Motor neuron (in vitro differentiated cells): ENCODE data around the gene SPAG4. TPM values are rescaled to one million over a fixed set of nuclear protein-coding genes. Genes with fewer than 3 reads are reported as not detected.

Experiments used
- ATAC-seq, 8 experiments: fragments of 200-7000 bp; cut with Tn5 transposase; replicated peaks in 6 of 8; 2 replicates each; pipeline ENCODE4 v1.8.0; 2021; ENCODE audit warnings: mild to moderate bottlenecking in 8 of 8, moderate library complexity in 8 of 8
- H3K27ac ChIP-seq, 2 donors: fragments of 250-450 bp; sonication (Bioruptor Pico); 2 replicates each; pipeline ENCODE4 v1.9.0; 2021; ENCODE audit warnings: antibody characterized with exemption in 2 of 2, mild to moderate bottlenecking in 2 of 2, moderate library complexity in 1 of 2
- H3K4me1 ChIP-seq, 2 donors: fragments of 250-450 bp; sonication (Bioruptor Pico); replicated peaks in 1 of 2; 2 replicates each; pipeline ENCODE4 v1.6.1; 2021; ENCODE audit warnings: antibody characterized with exemption in 2 of 2, mild to moderate bottlenecking in 2 of 2, moderate library complexity in 1 of 2
- H3K4me3 ChIP-seq, 5 donors: fragments of 250-450 bp; sonication (Bioruptor Pico); 2 replicates each; pipeline ENCODE4 v1.9.0; 2021; ENCODE audit warnings: antibody characterized with exemption in 5 of 5, mild to moderate bottlenecking in 5 of 5, moderate library complexity in 4 of 5
- WGBS, 10 experiments: fragments of 450-650 bp; shearing (Covaris generic); methylation state at CpG; one replicate each; pipeline ENCODE4 v1.0.0; 2022; 5-methylcytosine and 5-hydroxymethylcytosine counted together
- in situ Hi-C, 9 experiments: fragments of 400-800 bp; cut with MboI; loops; one replicate each; pipeline ENCODE4 v1.15.0; 2021; ENCODE audit warnings: low sequenced_read_pairs in 9 of 9, low pct_unique_long_range_greater_than_20kb in 2 of 9; ENCODE audit not compliant: unreplicated experiment in 9 of 9
- total RNA-seq, 8 experiments: library from RNA; unstranded; fragments of 300-600 nt; gene quantifications; 2 replicates each; pipeline versions ENCODE4 v1.2.3 to v1.2.4, GENCODE V29; 2022

SPAG4 gene
- total RNA-seq, 8 experiments from 2014 or later: 0.36 to 10.5 (median 4.3) TPM

GRCh38 chr20:35587436-35587835, 28.2 kb upstream of the SPAG4 start:
- H3K4me1 ChIP-seq: no peaks in the 10 kb centered on the region
- ATAC-seq: no peak
- 13 to 100% (median 90%) methylated on average over 1 to 2 of the region's 2 CpGs; no CpG with 5 or more reads in 3 of the 10 experiments for whole genome bisulfite sequencing, 10 experiments
- no peak overlapping the region for H3K4me3 ChIP-seq
- in situ Hi-C loops: no loop called here
- H3K27ac ChIP-seq: no peak overlapping the region

GRCh38 chr20:35588397-35588796, 27.2 kb upstream of the SPAG4 start:
- no peak for ATAC-seq
- WGBS, 10 experiments: 74 to 100% (median 94%) methylated on average over 3 to 13 of the region's 14 CpGs; no CpG with 5 or more reads in 1 of the 10 experiments
- Histone ChIP-seq H3K27ac (no peak overlapping the region), H3K4me1 (no peaks in the 10 kb centered on the region), H3K4me3 (no peak overlapping the region)
- in situ Hi-C loops: no loop called here

- H3K4me1 ChIP-seq: no peaks in the 10 kb centered on the region
- in situ Hi-C loops: no loop called here
- WGBS, 10 experiments: 0 to 71% (median 33%) methylated on average over 1 to 2 of the region's 2 CpGs; no CpG with 5 or more reads in 1 of the 10 experiments
- no peak overlapping the region for H3K4me3 ChIP-seq
- ATAC-seq: no peak
- H3K27ac ChIP-seq: no peak overlapping the region
These were observed 23.2 kb upstream of the SPAG4 start for GRCh38 chr20:35592339-35592974.

GRCh38 chr20:35595456-35595855, 20.2 kb upstream of the SPAG4 start:
- Histone ChIP-seq H3K4me3 (no peak overlapping the region), H3K27ac (no peak overlapping the region), H3K4me1 (no peaks in the 10 kb centered on the region)
- in situ Hi-C loops: no loop called here
- WGBS, 10 experiments: 53 to 100% (median 96%) methylated on average over 1 to 8 of the region's 17 CpGs; no CpG with 5 or more reads in 5 of the 10 experiments
- ATAC-seq: no peak

- H3K4me1 ChIP-seq: no peaks in the 10 kb centered on the region
- H3K4me3 ChIP-seq: no peak overlapping the region
- WGBS, 10 experiments: 20 to 87% (median 60%) methylated on average over 1 to 3 of the region's 7 CpGs; no CpG with 5 or more reads in 3 of the 10 experiments
- no peak overlapping the region for H3K27ac ChIP-seq
- in situ Hi-C loops: no loop called here
- no peak for ATAC-seq
These were observed 19.7 kb upstream of the SPAG4 start for GRCh38 chr20:35595901-35596300.

GRCh38 chr20:35597186-35597585, 18.4 kb upstream of the SPAG4 start:
- in situ Hi-C loops: no loop called here
- WGBS, 10 experiments: 50 to 100% (median 90%) methylated on average over 1 to 2 of the region's 2 CpGs; no CpG with 5 or more reads in 6 of the 10 experiments
- Histone ChIP-seq H3K27ac (no peak overlapping the region), H3K4me1 (peaks cover 0 to 3% of the 10 kb centered on the region in 2 donors), H3K4me3 (no peak overlapping the region)
- ATAC-seq: no peak

GRCh38 chr20:35598476-35598875, 17.2 kb upstream of the SPAG4 start:
- WGBS, 10 experiments: 0 to 100% (median 75%) methylated on average over 1 to 7 of the region's 7 CpGs; no CpG with 5 or more reads in 1 of the 10 experiments
- H3K27ac ChIP-seq: no peak overlapping the region
- in situ Hi-C loops: no loop called here
- no peak overlapping the region for H3K4me3 ChIP-seq
- ATAC-seq: no peak
- peaks cover 0 to 3% of the 10 kb centered on the region in 2 donors for H3K4me1 ChIP-seq

GRCh38 chr20:35598899-35599775, 16.5 kb upstream of the SPAG4 start:
- no peak overlapping the region for H3K4me3 ChIP-seq
- peaks cover 0 to 3% of the 10 kb centered on the region in 2 donors for H3K4me1 ChIP-seq
- no peak overlapping the region for H3K27ac ChIP-seq
- 40 to 80% (median 61%) methylated on average over 1 to 2 of the region's 22 CpGs; no CpG with 5 or more reads in 7 of the 10 experiments for WGBS, 10 experiments
- no peak for ATAC-seq
- in situ Hi-C loops: no loop called here

GRCh38 chr20:35599776-35600120, 15.9 kb upstream of the SPAG4 start:
- no peak for ATAC-seq
- H3K4me1 ChIP-seq: peaks cover 0 to 3% of the 10 kb centered on the region in 2 donors
- no peak overlapping the region for H3K27ac ChIP-seq
- no peak overlapping the region for H3K4me3 ChIP-seq
- in situ Hi-C loops: no loop called here
- WGBS, 10 experiments: 40 to 100% (median 89%) methylated on average over 1 to 3 of the region's 9 CpGs; no CpG with 5 or more reads in 6 of the 10 experiments

GRCh38 chr20:35600176-35600992, 15.2 kb upstream of the SPAG4 start:
- Histone ChIP-seq H3K4me1 (peaks cover 0 to 3% of the 10 kb centered on the region in 2 donors), H3K27ac (no peak overlapping the region), H3K4me3 (peak overlapping the region in 2 of 5 donors; percentile 31 to 44)
- peak in 1 of 8 experiments; percentile 0 for ATAC-seq
- in situ Hi-C loops: no loop called here
- WGBS, 10 experiments: 0 to 100% (median 90%) methylated on average over 1 to 3 of the region's 34 CpGs; no CpG with 5 or more reads in 3 of the 10 experiments

GRCh38 chr20:35600993-35601973, 14.3 kb upstream of the SPAG4 start:
- peak overlapping the region; percentile 26 to 44 (median 31) for H3K4me3 ChIP-seq
- H3K4me1 ChIP-seq: peaks cover 0 to 3% of the 10 kb centered on the region in 2 donors
- WGBS, 10 experiments: 0 to 6% (median 2%) methylated on average over 1 to 19 of the region's 103 CpGs; no CpG with 5 or more reads in 6 of the 10 experiments
- H3K27ac ChIP-seq: no peak overlapping the region
- ATAC-seq: peak; percentile 87 to 95 (median 91)
- in situ Hi-C loops: no loop called here

GRCh38 chr20:35601990-35602389, 13.6 kb upstream of the SPAG4 start:
- in situ Hi-C loops: no loop called here
- Histone ChIP-seq H3K4me3 (peak overlapping the region; percentile 26 to 44 (median 31)), H3K27ac (no peak overlapping the region), H3K4me1 (peaks cover 0 to 3% of the 10 kb centered on the region in 2 donors)
- no peak for ATAC-seq
- WGBS, 10 experiments: 22% methylated on average over 8 of the region's 30 CpGs; no CpG with 5 or more reads in 9 of the 10 experiments
